Stimulated activated CD4-positive, alpha-beta T cell treated with anti-CD3 and anti-CD28 coated beads, TNF-alpha, amount 100 ng/mL, for 1 hour (primary cell): Measurements from ENCODE around the gene EYS.
"Not testable (repeated sequence)": the region's sequence is repeated elsewhere in the genome, so short reads cannot be mapped to it uniquely, and the experiment has no call there.

Source experiments
- DNase-seq, 3 donors: peaks; one replicate each; pipeline ENCODE4 v3.0.0-alpha.2; 2020; ENCODE audit warnings: low read depth in 3 of 3, low spot score in 1 of 3

Gene EYS

GRCh38 chr6:64502801-64503200 lies 1204.2 kb downstream of the EYS start:
- no peak for DNase-seq

DNA sequence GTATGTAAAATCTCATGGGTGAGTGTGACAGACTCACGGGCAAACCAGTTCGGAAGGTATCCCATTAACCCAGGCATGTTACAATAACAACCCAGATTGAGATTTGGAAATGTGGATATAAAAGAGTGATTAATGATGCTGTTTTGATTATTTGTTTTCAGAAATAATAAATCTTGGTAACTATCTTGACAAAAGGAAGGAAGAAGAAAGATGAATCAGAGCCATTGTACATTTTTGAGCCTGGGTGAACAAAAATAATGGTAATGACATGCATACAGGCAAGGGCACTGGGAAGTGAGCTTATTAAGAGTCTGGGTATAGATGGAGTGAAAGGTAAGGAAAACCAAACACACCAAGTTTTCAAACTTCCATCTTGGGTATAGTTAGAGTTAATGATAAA lies 1209.4 kb downstream of the EYS start:
- no peak for DNase-seq

- no peak for DNase-seq
Observed at GRCh38 chr6:64489763-64490162, 1217.3 kb downstream of the EYS start.

- DNase-seq = no peak
Observed at GRCh38 chr6:64486578-64487351, 1220.3 kb downstream of the EYS start.

DNA sequence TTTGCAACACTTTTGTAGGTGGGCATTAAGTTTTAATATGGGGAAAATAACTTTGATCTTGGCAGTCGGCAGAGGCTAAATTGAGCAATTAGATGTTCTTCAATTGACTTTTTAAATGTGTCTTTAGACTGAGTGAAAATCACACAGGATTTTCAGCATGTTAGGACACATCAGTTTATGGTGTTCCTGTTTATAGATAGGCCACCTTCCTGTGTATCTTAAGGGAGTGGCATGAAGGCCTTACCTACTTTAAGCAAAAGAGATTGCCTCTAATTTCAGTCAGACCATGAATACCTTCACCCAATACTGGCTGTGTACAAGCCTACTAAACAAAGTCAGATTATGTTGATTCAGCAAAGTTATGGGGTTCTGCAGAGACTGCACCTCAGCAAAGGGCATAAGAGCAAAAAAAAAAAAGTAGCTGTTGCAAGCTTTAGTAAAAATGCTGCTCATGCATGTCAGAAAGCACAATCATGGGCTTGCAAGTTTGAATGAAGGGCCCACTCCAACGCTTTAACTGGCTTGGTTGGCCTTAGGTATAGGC lies 1223.0 kb downstream of the EYS start:
- no peak for DNase-seq

DNA sequence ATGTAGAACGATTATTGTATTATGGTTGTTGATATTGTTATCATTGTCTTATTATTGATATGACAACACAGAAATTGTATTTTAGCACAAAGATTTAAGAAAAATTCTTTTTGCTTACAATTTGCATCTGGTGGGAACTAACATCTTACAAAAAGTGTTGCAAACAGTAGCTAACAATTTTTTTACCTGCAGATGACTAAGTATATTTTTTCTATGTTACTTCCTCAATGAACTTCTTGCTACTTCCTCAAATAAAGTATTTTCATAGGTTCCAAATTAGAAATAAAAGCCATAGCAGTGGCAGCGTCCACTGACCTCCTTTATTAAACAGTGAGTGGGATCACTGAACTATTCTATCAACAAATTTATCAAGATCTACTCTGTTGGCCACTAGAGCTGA lies 1224.4 kb downstream of the EYS start:
- no peak for DNase-seq

DNA sequence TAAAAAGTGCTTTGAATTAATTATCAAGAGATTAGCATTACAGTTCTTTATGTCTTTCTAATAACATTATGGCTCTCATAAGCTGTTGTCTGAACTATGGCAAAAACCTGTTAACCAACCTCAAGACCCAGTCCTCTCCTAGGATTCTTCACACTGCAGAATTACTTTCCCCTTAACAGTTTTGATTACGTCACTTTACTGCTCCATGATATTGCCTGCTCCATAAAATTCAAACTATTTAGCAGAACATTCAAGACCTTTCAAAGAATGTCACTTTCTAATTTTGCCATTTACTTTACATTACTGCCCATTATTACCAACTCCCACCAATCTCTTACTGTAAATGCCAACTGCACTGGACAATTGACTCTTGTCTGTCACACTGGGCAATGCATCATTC lies 1227.9 kb downstream of the EYS start:
- DNase-seq = no peak

- no peak for DNase-seq
Observed at GRCh38 chr6:64477391-64477790, 1229.6 kb downstream of the EYS start.

DNA sequence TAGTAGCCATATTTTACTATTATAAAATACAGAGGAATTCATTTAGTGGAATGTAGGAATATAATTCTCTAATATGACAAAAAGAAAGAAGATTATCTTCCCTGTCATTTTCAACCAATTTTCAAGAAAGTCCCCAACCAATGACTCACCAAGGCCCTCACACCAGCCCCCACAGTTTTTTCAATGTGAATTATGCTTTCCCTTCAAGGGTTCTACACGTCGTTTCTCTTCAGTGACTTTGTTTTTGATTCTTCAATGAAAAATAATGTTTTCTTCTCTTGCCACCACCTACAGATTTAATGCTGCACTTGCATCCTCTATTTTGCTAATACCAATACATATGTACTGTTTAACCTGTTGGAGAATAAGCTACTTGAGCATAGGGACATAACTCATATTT lies 1230.1 kb downstream of the EYS start:
- DNase-seq = no peak

GRCh38 chr6:64469405-64469804 lies 1237.6 kb downstream of the EYS start:
- DNase-seq = not testable (repeated sequence)

DNA sequence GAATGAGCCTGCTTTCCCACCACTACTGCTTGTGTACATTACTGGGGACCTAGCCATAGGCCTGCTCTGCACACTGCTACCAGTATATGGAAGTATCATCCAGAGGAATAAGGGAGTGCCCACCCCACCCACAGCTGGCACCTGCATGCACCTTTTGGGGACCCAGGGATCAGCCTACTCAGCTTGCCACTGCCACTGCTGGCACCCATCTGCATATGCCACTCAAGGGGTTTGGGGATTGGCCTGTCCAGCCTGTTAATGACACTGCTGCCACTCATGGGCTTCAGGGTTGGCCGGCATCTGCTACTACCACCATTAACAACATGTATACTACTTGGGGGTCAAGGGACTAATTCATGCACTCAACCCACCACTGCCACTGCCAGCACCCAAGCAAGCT lies 1239.4 kb downstream of the EYS start:
- no peak for DNase-seq

DNA sequence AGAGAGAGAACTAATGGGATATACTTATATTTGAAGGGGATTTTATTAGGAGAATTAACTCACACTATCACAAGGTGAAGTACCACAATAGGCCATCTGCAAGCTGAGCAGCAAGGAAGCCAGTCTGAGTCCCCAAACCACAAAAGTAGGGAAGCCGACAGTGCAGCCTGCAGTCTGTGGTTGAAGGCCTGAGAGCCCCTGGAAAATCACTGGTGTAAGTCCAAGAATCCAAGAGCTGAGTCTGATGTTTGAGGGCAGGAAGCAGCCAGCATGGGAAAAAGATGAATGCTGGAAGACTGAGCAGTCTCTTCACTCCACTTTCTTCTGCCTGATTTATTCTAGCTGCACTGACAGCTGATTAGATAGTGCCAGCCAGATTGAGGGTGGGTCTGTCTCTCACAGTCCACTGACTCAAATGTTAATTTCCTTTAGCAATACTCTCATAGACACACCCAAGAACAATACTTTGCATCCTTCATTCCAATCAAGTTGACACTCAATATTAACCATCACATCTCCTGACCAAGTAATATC lies 1247.5 kb downstream of the EYS start:
- no peak for DNase-seq

DNA sequence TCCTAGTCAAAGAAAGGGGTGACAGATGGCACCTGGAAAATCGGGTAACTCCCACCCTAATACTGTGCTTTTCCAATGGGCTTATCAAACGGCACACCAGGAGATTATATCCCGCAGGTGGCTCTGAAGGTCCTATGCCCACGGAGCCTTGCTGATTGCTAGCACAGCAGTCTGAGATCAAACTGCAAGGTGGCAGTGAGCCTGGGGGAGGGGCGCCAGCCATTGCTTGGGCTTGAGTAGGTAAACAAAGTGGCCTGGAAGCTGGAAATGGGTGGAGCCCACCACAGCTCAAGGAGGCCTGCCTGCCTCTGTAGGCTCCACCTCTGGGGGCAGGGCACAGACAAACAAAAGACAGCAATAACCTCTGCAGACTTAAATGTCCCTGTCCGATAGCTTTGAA lies 1258.9 kb downstream of the EYS start:
- not testable (repeated sequence) for DNase-seq

DNA sequence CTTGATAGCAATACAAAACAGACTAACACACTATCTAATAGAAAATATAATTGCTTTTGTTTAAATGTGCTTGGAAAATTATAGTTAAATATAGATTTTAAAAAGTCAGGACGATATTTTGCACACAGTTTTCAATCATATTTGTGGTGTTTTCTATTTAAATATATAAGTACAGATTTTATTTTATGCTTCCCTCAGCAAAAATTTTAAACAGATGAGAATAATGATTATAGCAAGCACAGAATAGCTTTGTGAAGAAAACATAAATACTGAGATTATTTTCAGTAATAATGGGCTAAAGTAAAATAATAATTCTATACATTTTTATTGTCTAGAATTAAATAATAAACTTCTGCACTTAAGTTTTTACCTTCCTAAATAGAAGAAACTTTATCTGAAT lies 1262.0 kb downstream of the EYS start:
- no peak for DNase-seq

DNA sequence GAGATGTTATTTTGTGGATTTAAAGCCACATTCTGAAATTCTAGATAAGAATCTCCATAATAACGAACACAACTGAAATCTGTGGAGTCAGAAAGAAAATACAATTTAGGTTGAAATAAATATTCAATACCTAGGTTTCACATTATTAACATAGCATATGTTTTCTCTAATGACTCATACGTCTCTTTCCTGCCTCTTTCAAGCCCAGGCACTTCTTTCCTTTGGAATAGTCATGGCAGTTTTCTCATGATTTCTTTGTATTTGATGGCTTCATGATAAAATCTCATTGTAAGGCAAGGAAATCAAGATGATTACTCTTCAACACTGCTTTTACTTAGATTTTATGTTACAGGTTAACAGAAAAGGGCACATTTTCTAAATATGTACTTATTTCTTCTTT lies 1267.8 kb downstream of the EYS start:
- DNase-seq = no peak

- no peak for DNase-seq
Observed at GRCh38 chr6:64437996-64438395, 1269.0 kb downstream of the EYS start.

- DNase-seq = no peak
Observed at GRCh38 chr6:64429926-64430325, 1277.1 kb downstream of the EYS start.

- DNase-seq = no peak
Observed at GRCh38 chr6:64428186-64428585, 1278.8 kb downstream of the EYS start.

DNA sequence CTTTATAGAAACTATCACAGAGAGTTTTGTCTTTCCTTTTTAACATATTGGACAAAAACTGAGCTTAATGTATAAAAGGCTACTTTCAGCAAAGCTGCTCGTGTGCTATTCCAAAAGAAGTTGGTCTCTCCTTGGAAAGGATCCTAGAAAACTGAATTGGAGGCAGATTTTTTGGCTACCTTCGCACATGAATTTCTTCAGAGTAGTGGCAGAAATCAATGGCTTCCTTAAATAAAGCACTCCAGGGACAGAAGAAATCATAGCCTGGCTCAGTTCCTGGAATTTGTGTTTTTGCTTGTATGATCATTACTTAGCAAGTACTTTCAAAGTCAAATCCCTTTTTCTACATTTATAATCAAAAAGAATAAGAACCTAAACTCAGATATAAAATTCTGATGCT lies 1291.1 kb downstream of the EYS start:
- DNase-seq = no peak

DNA sequence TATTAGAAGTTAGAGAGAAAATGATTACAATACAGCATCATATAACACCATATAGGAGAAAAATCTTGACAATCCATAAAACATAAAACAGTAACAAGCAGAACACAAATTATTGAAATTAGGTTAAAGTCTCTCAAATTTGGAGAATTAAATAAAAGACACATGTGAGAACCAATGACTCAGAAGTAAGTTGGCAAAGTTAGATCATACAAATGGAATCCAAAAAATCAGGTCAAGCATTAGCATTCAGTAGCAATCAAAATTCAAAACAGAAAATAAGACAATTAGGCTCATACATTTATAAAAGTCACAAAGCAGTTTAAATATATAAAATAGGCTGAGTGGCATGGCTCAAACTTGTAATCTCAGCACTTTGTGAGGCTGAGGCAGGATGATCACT lies 1295.8 kb downstream of the EYS start:
- no peak for DNase-seq

- DNase-seq = no peak
Observed at GRCh38 chr6:64409948-64410347, 1297.1 kb downstream of the EYS start.

- DNase-seq = no peak
Observed at GRCh38 chr6:64404396-64404795, 1302.6 kb downstream of the EYS start.

DNA sequence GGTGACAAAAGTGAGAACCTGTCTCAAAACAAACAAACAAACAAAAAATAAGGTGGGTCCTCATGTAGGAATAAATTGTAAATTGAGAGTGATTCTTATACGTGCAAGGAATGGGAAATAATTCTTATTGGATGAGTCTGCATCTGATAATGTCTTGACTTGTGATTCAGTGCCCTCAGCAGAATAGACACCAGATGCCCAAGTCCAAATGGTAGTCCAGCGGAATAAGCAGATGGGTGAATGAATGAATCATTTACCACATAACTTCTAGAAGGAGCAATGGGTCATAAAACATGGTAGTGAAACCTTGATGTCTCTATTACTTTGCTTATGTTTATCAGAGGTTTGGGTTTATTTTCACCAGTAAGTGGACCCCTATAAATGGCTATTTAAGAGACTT lies 1323.7 kb downstream of the EYS start:
- DNase-seq = no peak
